SH-SY5Y (cell line): ENCODE measurements around the gene ATRNL1.

Experiments used
- GATA2 ChIP-seq: IDR thresholded peaks from 2 replicates; pipeline ENCODE4 v1.6.1; 2011; ENCODE audit warnings: mild to moderate bottlenecking, low read depth, low read length
- GATA3 ChIP-seq: IDR thresholded peaks from 2 replicates; pipeline ENCODE4 v1.6.1; 2011; ENCODE audit warnings: low read depth, mild to moderate bottlenecking, low read length, moderate library complexity

ATRNL1 gene

GRCh38 chr10:115118346-115118745 lies 25.2 kb downstream of the ATRNL1 start:
- TF ChIP-seq GATA3 (no peak), GATA2 (no peak)

- TF ChIP-seq GATA3, result no peak
- no peak for TF ChIP-seq GATA2
Observed at GRCh38 chr10:115125505-115125904, 32.3 kb downstream of the ATRNL1 start.

DNA sequence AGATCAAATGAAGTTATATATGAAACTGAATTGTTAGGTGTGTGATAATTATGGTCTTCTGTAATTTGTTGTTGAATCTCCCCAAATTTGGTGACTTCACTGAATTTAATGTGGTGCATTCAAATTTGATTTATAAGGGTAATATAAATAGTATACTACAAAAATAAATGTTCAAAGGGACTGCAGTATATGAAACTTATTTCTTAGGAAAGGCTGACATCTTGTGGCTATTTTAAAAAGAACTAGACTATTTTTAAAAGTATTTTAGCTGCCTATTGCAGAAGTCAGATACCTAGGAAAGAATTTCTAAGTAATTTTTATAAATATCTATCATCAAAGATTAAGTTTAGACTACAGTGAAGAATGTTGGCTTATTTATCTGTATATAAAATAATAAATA lies 36.6 kb downstream of the ATRNL1 start:
- TF ChIP-seq GATA2, result no peak
- no peak for TF ChIP-seq GATA3

DNA sequence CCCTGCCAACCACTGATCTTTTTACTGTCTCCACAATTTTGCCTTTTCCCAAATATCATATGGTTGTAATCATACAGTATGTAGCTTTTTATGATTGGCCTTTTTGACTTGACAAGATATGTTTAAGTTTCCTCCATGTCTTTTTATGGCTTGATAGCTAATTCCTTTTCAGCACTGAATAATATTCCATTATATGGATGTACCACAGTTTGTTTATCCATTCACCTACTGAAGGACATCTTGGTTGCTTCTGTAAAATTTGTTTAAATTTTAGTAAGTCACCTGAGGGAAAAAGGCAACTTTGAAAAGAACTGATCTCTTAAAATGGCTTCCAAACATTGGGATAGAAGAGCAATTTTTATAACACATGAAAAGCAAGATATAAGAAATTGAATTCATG lies 43.5 kb downstream of the ATRNL1 start:
- TF ChIP-seq GATA2 (no peak), GATA3 (no peak)

- TF ChIP-seq GATA3 (no peak), GATA2 (no peak)
Observed at GRCh38 chr10:115141254-115141653, 48.1 kb downstream of the ATRNL1 start.

DNA sequence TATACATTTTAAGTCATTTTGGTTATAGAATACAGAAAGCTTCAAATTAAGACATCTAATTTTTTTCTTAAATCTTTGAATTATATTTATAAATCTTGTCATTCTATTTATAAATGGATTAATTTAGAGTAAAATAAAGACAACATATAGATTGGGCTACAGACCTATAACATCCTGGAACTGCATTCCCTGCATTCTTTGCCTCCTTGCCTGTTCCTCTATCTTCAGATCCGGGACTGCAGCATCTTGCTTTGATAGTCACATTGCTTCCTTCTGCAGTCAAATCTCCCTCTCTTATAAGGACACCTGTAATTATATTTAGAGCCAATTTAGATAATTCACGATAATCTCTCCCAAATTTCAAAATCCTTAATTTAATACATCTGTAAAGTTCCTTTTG lies 64.2 kb downstream of the ATRNL1 start:
- TF ChIP-seq GATA3 (no peak), GATA2 (no peak)

DNA sequence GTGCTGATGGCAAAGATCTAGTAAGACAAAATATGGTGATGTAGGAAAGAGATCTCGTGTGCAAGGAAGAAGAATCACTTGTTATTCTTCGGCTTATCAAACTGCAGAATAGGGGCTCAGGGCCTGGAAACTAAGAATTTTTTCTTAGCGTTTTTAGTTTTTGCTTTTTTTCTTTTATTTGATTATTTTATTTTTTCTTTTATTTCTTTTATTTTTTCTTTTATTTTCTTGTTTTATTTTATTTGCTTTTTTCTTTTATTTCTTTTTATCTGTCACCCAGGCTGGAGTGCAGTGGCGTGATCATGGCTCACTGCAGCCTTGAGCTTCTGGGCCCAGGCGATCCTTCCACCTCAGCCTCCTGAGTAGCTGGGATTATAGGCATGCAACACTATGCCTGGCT lies 70.0 kb downstream of the ATRNL1 start:
- no peak for TF ChIP-seq GATA2
- no peak for TF ChIP-seq GATA3

DNA sequence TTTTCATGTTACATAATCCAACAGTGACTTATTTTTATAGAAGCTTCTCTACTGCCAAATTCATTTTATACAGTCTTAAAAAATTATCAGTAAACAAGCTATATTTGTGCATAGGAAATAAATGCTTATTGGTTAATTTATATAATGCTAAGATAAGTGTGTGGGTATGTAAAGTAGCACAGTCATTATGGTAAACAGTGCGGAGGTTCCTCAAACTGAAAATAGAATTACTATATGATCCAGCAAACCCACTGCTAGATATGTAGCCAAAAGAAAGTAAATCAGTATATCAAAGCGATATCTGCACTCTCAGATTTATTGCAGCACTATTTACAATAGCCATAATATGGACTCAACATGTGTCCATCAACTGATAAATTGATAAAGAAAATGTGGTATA lies 71.1 kb downstream of the ATRNL1 start:
- no peak for TF ChIP-seq GATA2
- TF ChIP-seq GATA3, result no peak

GRCh38 chr10:115167751-115168150 lies 74.6 kb downstream of the ATRNL1 start:
- TF ChIP-seq GATA2, result no peak
- TF ChIP-seq GATA3, result no peak

GRCh38 chr10:115171392-115171960 lies 78.3 kb downstream of the ATRNL1 start:
- TF ChIP-seq GATA2 (no peak), GATA3 (no peak)

DNA sequence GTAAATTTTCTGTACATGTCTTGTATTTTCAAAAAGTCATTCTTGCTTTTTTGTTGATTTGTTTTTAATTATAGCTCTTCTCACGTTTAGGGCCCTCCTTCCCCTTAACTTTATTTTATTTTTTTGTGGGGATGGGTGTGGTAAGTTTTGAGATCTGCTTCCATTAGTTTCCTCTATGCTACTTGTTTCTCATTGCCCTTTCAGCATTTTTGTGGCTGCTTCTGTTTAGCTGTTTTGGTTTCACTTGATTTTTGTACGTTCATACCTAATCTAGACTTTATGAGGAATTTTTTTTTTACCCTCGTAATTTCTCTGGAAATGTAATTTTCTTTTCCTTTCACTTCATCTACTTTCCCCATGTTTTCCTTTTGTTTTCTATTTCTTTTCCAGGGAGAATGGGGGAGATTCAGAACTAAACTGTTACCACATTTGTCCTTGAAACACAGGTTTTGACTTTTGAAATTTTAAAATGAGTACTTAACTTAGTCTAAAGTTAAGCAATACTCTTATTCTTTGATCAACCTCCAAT lies 80.8 kb downstream of the ATRNL1 start:
- TF ChIP-seq GATA2 (no peak), GATA3 (no peak)

DNA sequence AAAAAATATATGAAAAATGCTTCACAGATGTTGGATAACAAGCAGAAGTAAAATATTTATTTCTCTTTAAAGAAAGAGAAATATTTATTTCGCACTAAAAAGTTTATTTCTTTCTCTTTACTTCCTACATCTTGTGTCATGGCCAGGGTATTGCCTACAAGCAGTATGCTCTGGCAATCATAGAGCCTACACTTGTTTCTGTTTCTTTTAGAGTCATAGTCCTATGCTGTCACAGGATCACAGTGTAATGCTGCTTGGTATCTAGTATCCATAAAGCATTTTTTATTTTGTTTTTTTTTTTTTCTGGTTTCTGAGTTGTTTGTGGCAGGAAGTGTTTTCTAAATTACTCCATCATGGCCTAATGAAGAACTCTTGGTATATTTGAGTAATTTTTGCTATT lies 116.0 kb downstream of the ATRNL1 start:
- TF ChIP-seq GATA2, result no peak
- TF ChIP-seq GATA3, result no peak

DNA sequence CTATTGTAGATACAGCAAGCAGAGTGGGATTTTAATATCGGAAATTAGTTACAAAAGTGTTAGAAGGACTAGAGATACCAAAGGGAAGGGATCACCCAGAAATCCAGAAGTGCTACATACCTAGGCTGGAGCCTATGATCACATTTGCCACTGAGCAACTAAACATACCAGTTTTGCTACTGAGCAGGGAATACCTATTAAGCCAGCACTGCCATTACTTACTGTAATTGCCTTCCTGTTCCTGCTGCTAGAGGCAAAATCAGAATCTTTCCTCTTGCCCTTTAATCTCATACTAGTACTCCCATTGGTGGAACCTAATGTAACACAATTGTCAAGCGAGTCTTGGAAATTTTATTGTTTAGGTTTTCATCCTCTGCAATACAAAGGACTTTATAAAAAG lies 121.7 kb downstream of the ATRNL1 start:
- TF ChIP-seq GATA3 (no peak), GATA2 (no peak)

DNA sequence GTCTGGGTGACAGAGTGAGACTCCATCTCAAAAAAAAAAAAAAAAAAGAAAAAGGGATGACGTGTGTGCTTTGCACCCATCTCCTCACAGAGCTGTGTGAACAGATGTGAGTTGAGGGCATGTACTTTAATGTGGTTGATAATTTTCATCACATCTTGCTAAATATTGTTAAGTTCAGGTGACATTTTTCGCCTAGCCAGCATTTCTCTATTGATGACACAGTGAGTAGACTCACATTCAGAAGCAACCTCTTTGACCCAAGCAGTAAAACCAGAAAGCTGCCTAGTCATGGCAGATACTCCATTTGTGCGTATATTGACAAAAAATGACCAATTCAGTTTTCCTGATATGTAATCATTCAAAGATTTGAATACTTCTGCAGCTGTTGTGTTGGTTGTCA lies 126.0 kb downstream of the ATRNL1 start:
- TF ChIP-seq GATA3 (no peak), GATA2 (no peak)

DNA sequence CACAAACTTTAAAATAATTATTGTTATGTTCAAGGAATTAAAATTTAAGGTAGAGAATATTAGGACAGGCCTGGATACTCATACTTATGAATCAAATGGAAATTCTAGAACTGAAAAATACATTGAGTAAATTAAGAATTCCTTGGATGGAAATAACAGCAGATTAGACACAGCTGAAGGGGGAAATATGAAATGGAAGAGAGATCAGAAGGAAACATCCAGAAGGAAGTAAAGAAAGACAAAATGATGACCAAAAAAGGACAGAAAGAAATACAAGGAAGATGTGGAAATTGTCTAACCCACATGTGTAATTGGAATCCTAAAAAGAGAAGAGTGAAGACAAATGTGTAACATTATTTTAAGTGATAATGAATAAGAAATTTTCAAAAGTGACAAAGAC lies 128.9 kb downstream of the ATRNL1 start:
- TF ChIP-seq GATA2 (no peak), GATA3 (no peak)

- TF ChIP-seq GATA2 (no peak), GATA3 (no peak)
Observed at GRCh38 chr10:115239761-115240160, 146.6 kb downstream of the ATRNL1 start.
